ENCODE data around the gene OPHN1.

DNA sequence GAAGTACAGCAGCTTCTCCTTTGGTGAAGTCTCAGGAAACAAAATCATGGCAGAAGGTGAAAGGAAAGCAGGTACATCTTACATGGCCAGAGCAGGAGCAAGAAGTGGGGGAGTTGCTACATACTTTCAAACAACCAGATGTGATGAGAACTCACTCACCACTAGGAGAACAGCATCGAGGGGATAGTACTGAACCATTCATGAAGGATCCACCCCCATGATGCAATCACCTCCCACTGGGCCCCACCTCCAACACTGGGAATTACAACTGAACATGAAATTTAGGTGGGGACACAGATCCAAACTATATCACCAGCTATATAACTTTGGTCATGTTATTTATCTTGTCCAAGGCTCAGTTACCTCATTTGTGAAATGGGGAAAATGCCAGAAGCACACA lies 159.4 kb downstream of the OPHN1 start:
- TF ChIP-seq ZNF207 (IDR thresholded peaks at IDR 0.05; ENCODE audit: borderline replicate concordance) (no peak), POLR2A (IDR thresholded peaks at IDR 0.05; ENCODE audit: low read depth, low read length) (no peak), DPF2 (IDR thresholded peaks at IDR 0.05) (no peak), EP300 (IDR thresholded peaks at IDR 0.05; ENCODE audit: borderline replicate concordance in 1 of 2, control insufficient read depth in 1 of 2, low read depth in 2 of 2, low read length in 2 of 2) (no peak), MEF2A (IDR thresholded peaks at IDR 0.05; ENCODE audit: insufficient read depth, low read depth, low read length) (no peak), EED (IDR thresholded peaks at IDR 0.05; ENCODE audit: low read depth) (no peak)
